HG02981 (cell line): ENCODE results near the gene IGFBP3.

Experiments used
- ATAC-seq: cut with Tn5 transposase; IDR thresholded peaks from one replicate; pipeline ENCODE4 v1.9.1; 2021; ENCODE audit warnings: mild to moderate bottlenecking, moderate library complexity; ENCODE audit not compliant: unreplicated experiment

IGFBP3 gene

DNA sequence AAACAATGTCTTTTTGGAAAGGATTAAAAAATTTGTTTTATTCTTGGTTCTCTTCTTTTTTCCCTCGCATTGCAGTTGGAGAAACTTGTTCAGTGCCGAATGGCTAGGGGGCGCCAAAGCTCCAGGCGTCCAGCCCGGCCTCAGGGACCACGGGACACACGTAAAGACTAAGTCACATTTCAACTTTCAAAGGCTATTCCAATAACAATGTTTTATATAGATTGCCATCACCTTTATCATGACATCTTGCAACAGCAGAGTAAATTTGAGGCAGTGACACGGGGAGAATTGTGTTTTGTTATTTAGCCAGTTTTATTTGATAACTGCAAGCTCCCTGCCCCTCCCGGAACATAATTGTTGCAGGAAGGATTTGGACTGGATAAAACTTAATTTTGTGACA is 2.2 kb upstream of the IGFBP3 start:
- no peak for ATAC-seq

DNA sequence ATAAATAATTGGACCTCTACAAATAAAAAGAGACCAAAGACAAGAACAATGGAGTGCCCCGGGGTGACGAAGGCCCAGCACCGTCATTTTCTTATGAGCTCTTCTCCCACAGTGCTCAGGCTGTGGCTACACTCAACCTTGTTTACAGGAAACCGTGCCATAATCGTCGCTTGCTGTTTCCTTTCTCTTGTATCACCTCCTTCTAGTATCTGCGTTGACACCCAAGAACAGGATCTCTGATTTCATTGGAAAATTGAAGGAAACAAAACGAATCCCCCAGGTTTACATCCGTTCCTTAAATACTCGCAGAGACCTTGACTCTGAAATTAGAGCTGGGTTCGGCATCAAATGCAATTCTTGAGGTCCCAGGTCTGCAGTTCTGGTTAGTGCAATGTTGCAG is 1.7 kb upstream of the IGFBP3 start:
- no peak for ATAC-seq

DNA sequence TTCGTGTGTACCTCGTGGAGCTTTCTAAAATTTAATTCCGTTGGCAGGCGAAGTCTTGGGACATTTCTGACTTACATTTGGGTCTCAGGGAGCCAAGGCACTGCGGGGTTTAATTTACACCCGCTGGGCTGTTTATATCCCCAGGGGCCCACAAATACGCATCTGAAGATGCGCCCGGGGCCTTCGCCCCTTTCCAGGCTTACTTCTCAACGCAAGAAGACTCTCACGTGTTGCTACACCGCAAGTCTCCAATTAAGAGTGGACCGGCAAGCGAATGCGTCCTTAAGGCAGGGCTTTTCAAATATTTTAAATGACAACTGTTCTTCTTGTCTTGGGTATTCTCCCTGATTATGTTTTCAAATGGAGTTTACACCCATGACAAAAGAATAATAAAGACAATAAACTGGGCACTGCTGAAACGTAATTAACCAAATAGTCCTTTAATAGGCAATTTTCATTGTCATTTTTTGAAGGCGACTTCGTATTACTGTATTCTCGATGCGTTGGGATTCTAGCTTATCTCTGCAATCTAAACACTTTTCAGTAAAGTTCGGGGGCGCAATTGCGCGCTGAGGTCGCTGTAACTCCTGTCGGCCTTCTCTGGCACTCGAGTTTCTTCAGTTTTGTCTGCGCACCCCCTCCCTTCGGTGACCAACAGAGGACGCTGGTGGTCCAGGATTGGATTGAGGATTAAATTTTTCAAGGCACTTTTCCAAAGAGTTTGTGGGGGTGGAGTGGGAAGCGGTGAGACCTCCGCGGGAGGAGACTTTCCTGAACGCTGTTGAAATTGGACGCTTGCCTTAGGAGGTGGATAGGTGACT is 837 bp upstream of the IGFBP3 start:
- ATAC-seq, result no peak

DNA sequence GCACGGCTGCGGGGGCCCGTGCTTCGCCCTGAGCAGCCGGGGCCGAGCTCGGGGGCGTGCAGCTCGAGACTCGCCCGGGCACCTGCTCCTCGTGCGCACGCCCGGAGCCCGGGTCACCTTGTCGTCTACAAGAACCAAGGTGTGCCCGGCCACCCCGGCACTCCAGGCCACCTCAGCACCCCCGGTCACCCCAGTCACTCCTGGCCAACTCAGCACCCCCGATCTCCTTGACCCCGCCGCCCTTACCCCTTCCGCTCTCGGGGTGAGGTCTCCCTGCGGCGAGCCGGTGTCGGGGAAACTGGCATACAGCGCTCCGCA is 268 bp upstream of the IGFBP3 start:
- ATAC-seq, result no peak

DNA sequence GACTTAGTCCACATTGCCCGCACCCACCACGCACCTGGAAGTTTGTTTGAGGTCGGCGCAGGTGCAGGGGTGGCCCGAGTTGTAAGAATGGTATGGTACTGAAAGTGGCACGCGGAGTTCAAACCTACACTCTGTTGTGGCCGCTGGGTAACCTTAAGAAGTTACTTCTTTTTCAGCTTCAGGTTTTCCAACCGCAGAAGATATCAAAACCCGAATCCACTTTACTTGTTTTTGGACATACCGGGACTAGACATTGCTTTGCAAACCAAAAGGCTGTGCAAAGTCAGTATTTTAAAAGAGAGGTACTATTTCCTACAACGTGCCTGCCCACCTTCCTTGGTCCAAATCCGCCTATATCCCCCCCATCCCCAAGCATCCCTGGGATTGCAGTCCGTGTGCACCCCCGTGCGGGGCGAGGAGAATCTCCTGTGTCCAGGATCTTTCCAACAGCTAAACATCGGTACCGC is 1.0 kb downstream of the IGFBP3 start:
- ATAC-seq, result no peak

DNA sequence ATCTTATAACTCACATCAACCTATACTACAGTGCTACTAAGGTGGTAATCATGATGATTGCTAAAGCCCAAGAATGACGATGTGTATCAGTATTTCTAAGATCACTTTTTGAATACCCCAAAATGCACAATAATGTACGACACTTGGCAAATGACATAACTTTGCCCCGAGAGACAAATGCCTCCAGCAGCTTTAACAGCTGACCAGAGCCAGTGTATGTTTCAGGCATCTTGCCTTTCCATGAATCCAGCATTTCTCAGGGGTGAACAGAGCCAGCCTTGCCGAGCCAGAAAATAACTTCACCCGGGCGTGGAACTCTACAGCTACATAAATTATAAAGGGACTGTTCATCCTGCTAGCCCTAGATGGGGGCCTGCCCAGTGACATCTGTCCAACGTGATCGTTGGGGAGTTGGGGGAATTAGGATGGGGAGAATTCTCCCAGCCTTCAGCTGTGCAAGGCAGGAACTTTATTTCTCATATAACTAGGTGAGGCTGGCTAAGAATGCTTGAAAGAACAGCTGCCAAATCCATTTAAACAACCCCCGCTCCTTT is 1.8 kb downstream of the IGFBP3 start:
- ATAC-seq, result no peak

DNA sequence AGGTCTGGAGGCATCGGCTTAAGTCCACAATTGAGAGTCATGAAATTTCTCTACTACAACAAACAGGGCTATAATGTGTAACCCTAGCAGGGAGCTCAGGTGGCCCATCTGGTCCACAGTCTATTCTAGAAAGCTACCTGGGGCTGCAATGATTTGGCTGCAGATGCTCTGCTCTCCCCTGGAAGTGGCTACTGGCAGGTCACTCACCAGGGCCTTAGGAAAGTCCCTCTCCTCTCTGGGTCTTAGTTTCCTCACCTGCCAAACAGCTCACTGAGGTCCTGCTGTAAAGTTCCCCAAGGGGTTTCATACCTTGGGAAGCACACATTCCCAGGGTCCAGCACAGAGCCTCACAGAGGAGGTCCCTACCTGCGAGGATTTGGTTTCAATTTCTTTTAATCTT is 2.5 kb downstream of the IGFBP3 start:
- ATAC-seq, result no peak

DNA sequence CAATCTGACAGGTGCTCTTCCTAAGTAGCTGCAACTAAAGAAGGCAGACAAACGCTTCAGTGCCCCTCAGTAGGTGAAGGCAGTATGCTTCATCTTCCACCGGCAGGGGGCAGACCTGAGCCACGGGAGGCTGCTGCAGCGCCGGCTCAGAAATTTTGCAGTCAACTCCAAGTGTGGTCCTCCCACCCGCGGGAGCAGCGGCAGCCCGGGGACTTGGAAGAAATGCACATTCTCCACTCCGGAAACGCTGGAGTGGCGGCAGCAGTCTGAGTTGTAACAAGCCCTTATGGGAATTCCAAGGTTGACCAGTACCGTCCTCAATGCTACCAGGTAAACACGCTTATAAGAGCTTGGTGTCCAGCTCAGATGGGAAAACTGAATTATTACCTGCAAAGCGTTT is 3.4 kb downstream of the IGFBP3 start:
- peak; percentile 64 for ATAC-seq

DNA sequence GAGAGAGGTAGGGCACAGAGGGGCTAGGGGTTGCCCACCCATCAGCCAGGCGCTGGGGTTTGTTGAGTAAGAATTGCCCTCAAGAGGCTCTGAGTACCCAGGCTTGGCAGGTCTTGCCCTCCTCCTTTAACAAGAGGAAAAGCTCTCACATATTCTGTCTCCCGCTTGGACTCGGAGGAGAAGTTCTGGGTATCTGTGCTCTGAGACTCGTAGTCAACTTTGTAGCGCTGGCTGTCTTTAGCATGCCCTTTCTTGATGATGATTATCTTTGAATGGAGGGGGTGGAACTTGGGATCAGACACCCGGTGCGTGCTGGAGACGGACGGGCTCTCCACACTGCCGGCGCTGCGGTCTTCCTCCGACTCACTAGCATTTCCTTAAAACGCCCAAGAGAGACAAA is 4.0 kb downstream of the IGFBP3 start:
- no peak for ATAC-seq

DNA sequence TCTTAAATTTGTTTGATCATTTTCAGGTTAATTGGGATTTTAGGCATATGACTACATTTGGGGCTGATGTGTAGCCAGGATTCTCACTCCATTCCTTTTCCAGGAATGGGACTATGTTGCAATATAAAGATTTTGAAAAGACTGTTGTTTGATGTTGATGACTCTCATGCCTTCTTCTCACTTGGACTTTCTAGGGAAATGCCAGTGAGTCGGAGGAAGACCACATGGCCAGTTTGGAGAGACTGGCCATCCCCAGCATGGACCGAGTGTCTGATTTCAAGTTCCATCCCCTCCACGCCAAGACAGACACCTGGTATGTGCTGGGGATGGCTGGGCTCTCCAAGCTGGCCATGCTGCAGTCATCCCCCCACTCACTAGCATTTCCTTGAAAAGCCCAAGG is 5.5 kb downstream of the IGFBP3 start:
- ATAC-seq, result no peak

DNA sequence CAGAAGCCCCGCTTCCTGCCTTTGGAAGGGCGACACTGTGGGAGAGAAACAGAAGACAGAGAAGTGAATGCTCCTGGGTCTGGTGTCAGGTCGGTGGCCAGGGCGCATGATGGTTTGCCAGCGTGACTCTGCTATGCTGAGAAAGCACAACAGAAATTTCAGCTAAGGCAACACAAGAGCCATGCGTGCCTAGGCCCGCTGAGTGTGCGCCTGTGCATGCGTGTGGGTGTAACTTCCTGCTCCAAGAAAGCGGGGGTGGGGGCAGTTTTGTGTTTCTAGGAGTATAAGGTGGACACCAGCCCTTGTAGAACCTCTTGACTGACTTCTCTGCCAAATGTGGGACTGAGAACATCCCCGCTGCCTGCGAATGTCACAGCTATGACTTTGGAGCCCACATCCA is 6.2 kb downstream of the IGFBP3 start:
- ATAC-seq, result no peak

DNA sequence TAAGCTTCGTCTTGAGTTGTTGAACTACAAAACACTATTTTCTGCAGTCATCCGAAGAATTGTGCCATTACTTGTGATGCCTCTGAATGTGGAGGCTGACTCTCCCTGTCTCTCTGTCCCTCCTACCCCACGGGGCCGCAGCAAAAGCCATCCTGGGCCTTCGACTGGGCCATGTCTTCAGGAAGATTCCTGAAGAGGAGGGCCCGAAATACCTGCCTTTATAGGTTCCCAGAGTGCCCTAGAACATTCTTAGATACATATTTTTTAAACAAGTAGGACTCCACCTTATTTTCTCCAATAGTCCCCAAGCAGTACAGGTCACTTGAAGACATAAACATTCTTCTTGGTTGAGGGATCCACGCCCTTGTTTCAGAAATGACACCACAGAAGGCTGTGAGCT is 8.1 kb downstream of the IGFBP3 start:
- no peak for ATAC-seq

DNA sequence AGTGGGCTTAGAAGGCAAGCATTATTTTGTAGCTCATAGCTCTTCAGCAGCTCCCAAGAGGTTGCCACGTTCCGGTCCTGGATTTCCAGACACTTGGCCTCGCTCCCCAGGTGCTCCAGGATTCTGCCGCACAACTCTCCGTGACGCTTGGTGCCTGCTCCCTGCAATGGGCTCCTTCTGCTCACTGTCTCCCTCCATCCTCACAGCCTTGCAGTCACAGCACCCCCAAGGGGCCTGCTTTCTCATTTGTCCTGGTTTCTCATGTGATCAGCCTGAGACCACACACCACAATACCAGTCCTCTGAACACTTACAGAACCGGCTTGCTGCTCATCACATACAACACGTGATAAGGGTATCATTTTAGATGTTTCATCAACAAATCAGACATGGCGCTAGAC is 9.8 kb downstream of the IGFBP3 start:
- ATAC-seq, result no peak

DNA sequence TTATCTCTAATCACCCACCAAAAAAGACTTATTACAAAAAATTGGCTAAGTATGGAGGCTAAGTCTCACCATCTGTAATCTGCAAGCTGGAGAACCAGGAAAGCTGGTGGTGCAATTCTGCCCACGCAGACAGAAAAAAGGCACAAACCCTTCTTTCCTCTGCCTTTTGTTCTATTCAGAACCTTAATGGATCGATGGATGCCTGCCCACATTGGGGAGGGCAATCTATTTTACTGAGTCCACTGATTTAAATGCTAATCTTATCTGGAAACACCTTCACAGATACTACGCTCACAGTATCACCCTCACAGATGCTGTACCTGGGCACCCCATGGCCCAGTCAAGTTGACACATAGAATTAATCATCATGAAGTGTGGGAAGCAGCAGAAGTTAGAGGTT is 10.2 kb downstream of the IGFBP3 start:
- no peak for ATAC-seq

DNA sequence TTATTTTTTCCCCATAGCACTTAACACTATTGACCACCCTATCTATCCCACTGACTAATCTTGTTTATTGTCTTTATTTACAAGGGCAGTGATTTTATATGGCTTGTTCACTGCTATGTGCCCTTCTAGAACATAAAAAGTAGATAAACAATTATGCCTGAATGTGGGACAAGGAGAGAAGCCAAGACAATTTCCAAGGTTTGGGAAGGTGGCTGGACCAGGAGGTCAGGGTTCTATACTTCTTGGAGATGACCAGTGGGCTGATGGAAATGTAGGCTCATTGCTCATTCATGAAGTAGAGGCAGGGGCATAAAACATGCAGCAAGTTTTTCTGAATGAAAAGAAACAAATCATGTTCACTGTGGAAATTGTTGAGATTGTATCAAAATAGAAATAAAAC is 11.5 kb downstream of the IGFBP3 start:
- ATAC-seq, result no peak

DNA sequence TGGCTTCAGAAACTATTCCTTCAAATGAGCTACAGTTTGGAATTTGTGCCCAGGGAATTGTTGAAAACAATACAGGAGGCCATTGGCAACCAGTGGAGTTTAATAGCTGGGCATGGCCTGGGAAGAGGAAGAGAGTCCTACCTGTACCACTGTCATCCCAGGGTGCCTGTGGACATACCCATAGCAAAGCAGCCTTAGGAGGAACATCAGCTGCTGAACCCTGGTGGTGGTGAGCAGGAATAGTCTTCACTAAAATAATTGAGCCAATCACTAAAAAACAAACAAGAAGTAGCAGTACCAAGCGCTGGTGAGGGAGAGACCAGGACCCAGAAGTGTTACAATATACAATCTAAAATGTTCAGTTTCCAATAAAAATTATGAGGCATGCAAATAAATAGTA is 18.3 kb downstream of the IGFBP3 start:
- no peak for ATAC-seq

DNA sequence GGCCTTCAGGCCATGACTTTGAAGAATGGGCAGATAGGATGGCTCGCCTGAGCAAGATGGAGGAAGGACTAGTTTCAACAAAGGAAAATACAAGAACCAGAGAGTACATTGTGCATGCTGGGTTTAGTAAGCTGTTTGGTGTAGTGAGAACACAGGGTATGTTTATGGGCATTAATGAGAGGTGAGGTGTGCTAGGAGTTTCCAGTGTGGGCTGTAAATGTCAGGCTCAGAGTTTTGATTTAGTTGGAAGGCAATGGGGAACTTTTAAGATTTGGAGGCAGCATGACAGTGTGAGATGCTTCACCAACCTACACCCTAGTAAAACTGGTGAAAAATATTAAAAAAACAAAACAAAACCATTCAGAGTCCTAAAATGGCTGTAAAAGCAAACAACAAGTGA is 19.5 kb downstream of the IGFBP3 start:
- ATAC-seq, result no peak

DNA sequence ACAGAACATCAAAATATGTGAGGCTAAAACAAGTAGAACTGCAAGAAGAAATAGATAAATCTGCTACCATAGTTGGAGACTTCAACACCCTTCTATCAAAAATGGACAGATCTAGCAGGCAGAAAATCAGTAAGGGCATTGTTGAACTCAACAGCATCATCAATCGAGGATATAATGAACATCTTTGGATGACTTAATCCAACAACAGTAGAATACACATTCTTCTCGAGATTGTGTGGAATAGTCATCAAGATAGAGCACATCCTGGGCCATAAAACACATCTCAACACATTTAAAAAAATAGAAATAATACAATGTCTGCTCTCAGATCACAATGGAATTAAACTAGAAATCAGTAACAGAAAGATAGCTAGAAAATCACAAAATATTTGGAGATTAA is 22.9 kb downstream of the IGFBP3 start:
- no peak for ATAC-seq

DNA sequence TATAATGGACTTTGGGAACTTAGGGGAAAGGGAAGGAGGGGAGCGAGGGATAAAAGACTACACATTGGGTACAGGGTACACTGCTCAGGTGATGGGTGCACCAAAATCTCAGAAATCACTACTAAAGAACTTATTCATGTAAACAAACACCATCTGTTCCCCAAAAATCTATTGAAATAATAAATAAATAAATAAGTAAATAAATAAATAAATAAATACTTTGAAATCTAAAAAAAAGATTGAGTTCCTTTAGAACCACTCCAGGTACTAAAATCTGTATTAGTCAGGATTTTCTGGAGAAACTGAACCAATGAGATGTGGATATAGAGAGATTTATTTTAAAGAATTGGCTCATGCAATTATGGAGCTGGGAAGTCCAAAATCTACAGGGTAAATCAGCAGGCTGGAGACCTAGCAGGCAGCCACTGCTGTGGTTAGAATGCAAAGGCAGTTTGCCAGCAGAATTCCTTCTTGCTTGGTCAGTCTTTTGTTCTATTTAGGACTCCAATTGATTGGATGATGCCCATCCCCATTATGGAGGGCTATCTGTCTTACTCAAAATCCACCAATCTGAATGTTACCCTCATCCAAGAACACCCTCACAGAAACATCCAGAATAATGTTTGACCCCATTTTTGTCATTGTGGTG is 23.9 kb downstream of the IGFBP3 start:
- ATAC-seq, result no peak

DNA sequence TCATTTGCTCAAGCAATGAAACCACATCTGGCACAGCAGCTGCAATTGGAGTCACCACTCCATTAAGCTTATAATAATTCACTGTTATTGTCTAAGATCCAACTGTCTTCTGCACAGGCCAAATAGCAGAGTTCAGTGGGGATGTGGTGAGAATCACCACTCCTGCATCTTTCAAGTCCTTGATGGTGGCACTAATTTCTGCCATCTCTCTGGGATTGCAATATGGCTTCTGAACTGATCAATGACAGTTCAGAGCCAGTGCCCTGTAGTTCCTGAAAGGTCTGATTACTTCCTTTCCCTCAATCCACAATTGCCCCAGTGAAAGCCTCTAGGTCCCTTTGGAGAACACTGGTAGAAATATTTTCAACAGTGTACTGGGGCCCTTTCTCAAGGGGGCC is 26.4 kb downstream of the IGFBP3 start:
- no peak for ATAC-seq

DNA sequence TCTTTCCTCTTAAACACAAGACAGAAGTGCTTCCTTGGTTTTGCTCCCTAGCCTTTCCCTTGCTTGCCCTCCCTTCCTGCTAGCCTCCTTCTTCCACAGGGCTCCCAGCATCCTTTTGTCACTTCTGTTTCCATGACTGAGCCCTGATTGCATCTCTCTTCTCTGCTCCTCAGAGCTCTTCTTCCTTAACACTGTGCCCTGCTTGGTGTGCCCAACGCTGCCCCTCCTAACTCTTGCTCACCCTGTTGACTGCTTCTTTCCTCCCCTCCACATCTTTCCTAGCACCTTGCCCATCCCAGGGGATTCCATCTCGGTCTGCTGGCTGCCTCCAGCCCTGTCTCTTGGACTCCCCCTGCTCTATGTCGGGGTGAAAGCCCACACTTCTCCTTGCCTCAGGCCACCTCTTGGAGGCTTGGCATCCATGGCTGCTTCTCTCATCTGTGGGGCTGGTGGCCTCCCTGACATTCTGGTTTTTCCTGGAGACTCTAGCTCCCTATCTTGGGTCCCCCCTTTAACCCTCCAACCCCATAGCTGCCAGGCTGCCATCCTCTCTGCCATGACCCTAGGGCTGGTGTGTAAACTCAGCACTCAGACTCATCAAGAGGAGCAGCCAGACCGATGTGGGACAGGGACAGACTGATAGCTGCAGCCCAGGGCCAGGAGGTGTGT is 26.9 kb downstream of the IGFBP3 start:
- no peak for ATAC-seq
